ENCODE measurements around the gene TDRD12.
A peak's percentile ranks its signal among the peaks of the same experiment; 100 is the strongest.

TDRD12 gene

GRCh38 chr19:32809754-32810153, 90.2 kb downstream of the TDRD12 start:
- no peak for DNase-seq (ENCODE audit: low spot score)

DNA sequence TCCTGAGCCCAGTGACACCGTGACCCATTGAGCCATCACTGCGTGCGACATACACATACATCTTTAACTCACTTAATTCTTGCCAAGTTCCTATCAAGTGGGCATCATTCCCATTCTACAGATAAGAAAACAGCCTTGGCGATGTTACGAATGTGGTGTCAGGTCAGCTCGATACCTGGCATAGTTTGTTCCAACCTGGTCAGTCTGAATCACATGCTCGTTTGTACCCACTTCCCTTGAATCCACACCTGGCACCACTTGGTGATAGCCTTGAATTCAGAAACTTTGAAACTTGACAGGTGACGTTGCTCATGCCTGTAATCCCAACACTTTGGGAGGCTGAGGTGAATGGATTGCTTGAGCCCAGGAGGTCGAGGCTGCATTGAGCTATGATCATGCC, 90.9 kb downstream of the TDRD12 start:
- DNase-seq (ENCODE audit: low spot score) = no peak

- no peak for DNase-seq (ENCODE audit: low spot score)
These were observed 91.6 kb downstream of the TDRD12 start for GRCh38 chr19:32811151-32811550.

- DNase-seq (ENCODE audit: low spot score) = no peak
These were observed 92.5 kb downstream of the TDRD12 start for GRCh38 chr19:32812036-32812435.

GRCh38 chr19:32812571-32812970, 93.0 kb downstream of the TDRD12 start:
- DNase-seq (ENCODE audit: low spot score) = no peak

- DNase-seq (ENCODE audit: low spot score) = no peak
These were observed 94.4 kb downstream of the TDRD12 start for GRCh38 chr19:32813862-32814425.

GRCh38 chr19:32814624-32815023, 95.1 kb downstream of the TDRD12 start:
- DNase-seq (ENCODE audit: low spot score) = no peak

DNA sequence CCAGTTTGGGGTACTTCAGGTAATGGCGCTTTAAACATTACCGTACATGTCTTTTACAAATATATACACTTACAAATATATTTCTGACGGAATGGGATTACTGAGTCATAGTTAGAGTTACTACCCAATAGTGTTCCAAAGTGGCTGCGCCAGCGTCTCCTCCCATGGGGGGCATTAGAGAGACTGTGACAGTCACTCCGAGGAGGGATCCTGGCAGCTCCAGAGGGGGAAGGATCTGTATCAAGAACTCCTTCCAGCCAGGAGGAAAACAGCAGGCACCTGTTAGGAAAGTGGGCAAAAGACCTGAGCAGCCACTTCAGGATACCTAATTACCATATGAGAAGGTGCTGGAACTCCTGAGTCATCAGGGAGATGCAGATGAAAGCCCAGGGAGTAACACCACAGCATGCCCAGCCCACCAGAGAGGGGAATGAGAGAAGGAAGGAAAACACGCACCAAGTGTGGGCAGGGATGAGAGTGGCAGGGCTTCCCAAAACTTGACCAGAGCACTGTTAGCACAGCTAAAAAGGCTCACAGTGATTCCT, 97.1 kb downstream of the TDRD12 start:
- DNase-seq (ENCODE audit: low spot score) = peak; percentile 9

DNA sequence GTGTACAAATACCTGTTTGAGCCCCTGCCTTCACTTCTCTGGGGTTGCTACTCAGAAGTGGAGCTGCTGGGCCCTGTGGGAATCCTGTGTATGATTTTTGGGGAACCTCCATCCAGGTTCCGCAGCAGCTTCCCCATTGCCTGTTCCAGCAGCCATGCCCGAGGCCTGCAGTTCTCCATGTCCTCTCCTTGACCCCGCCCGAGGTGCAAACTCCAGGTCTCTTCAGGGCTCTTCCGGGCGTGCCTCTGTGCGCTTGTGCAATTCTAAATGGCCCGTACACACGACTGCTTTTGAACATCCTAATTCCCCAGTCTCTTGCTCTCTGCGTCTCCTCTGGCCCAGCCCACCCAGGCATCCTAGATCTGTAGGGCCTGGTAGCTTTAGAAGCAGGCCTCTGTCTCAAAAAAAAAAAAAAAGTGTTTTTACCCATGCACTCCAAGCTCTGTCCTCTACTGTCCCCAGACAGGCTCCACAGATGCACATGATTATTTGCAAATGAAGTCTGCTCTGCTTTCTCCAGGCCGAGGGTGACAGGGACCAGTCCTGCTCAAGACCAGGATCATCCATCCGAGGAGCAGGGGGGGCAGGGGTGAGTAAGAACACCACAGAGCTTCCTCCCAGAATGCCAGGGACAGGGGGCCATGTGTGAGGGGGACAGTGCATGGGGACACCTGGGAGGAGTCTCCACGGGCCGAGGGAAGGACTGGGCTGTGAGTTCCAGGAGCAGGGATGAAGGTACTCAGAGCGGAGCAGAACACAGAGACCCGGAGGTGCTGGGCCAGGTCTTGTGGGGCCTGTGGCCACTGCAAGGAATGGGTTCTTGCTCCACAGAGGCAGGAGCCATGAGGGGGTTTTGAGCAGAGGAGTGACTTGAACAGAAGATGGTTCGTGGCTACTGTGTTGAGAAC, 98.3 kb downstream of the TDRD12 start:
- DNase-seq (ENCODE audit: low spot score) = no peak

GRCh38 chr19:32818536-32818935, 99.0 kb downstream of the TDRD12 start:
- DNase-seq (ENCODE audit: low spot score) = no peak

DNA sequence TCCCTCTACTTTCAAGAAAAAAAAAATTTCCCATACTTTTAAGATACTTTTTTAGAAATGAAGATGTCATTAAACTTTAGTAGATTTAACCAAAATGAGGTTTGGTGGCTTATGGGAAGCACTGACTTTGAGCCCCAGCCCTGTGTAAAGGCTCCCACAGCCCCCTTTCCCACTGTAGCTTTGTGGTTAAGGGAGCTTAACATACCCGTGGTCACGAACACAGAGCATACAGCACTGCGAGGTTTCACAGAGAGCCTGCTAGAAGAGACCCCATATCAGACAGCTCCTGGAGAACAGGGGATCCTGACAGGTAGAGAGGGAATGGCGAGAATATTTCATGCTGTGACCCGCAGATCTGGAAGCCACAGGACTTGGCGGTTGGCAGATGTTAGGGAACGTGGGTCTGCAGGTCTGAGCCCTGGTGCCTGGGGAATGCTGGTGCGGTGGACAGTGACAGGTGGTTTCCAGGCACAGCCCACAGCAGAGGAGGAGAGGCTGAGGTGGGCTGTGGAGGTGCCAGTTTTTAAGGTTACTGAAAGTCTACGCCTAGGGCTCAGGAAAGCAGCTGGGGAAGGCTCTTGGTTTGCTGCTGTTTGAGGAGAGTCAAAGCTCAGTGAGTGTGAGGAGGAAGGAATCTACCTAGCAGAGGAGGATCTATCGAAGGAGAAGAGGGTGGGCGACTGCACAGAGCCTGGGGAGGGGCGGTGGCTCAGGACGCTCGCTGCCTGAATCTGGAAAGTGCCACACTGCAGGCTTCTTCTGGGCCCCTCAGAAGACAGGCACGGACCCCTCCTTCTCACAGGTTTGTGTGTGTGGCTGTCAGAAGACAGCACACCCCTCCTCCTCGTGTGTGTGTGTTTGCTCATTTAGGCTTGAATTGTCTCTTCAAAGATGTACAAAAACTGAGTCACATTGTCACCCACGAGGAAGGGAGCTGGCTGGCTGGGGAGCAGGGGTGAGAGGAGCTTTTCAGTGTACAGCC, 100.1 kb downstream of the TDRD12 start:
- no peak for DNase-seq (ENCODE audit: low spot score)

DNA sequence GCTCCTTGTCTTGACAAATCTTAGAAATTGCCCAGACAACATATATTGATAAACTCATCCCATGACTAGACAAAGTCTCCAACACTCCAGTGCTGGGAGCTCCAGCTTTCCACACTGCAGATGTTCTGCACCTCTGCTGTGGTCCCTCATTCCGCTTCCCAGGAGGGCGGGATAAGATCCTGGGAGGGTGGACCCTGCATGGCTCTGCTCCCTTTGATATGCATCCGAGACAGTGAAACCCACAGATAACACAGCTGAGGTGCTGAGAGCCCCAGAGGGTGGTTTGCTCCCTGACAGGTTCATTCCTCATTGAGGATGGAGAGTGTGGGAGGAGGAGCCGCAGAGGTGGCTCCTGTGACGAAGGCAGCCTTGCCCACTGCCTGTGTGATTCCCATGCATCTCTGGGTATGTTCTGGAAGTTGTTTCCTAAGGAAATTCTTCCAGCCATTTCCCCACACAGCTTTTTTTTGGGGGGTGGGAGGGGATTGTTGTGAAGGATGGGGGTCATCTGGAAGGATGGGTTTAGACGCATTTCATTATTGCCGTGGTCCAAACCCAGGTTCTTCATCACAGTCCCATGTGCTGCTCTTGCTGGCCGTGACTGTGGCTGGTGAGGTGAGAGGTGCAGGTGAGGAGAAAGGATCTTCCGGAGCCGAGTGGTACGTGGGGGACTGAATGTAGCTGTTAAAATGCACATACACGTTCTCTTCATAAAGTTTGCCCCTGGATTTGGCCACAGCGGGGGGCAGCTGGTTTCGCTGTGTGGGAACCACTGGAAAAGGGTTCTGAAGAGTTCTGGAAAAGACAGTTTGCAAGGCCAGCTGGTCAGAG, 103.6 kb downstream of the TDRD12 start:
- DNase-seq (ENCODE audit: low spot score) = no peak

DNA sequence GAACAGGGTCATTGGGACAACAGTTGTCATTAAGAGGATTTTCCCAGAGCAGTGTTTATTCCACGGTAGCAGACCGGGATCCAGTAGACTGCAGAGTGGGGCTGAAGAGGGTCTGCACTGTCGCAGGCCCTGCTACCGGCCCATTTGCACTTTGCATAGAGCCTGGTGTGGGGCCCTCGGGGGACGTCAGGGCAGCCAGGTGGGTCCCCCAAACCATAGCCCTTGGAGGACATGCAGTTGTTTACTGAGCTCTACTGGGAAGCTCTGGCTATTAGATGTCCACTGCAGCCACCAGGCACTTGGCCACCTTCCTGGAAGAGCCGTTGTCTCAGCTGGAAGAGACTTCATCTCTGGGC, 104.2 kb downstream of the TDRD12 start:
- DNase-seq (ENCODE audit: low spot score) = no peak

DNA sequence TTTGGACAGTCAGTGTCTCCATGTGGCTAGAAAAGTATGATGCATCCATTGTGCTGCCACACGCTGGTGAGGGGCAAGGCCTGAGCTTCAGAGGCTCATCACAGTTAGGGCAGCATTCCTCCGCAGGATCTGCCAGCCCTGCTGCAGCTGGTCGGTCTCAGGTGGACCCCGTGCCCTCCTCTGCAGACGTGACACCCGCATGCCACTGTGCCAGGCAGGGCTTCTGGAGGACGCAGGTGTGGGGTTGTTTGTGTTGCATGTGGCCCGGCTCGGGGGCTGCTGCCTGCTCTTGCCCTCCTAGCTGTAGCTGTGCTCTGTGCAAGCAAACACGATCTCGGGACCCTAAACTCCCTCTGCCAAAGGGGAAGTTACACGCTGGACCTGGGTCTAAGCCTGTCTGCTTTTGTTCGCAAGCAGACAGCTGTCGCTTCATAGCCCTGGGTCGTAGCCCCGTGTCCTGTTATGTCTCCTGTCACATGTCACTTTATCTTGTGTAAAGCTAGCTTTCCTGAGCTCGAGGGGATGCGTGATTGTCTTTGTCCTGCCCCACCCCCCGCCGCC, 104.7 kb downstream of the TDRD12 start:
- DNase-seq (ENCODE audit: low spot score) = no peak

DNA sequence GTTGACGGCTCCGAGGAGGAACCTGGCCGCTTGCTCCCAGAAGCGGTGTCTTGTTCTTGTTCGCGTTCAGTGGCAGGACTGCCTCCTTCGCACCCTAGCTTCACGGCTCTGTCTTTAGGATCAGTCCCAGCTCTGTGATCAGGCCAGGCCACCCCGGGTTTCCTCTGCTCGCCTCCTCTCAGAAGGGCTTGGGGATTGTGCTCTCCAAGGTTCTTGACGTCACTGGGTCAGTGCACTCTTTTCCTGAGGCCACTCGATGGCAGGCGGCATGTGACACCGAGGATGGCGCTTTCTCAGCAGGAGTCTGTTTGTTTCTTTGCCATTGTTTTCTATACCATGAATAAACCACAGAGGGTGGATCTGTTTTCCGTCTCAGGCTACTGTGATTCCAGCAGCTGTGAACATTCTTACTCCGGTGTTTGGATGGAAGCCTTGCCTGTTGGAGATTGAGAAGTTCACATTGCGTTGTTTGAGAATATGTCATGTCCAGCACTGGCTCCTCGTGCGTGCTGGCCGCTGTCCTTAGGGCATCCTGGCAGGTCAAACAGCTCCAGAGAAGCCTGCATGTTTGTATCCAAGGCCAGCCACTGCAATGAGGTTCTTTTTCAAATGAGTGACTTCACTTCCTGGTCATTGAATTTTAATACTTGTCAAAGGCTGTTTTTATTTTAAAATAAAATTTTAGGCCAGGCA, 105.5 kb downstream of the TDRD12 start:
- no peak for DNase-seq (ENCODE audit: low spot score)

DNA sequence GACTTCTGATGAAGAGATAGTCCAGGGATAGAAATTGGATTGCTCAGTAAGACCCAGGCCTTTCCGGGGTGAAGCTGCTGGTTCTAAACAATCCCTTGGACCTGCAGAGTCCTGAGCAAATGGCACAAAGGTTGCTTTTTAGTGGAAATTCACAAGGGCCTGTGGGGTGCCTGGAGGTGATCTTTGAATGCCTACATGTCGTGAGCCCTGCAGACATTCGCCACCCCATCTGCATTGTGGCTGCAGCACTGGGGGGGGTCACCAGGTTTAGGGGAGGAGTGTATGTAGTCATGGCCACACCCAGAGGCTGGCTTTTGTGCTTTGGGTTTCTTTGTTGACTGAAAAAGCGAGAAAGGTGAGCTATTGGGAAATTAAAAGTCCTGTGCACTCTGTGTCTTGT, 108.6 kb downstream of the TDRD12 start:
- DNase-seq (ENCODE audit: low spot score) = no peak

GRCh38 chr19:32828643-32829344, 109.2 kb downstream of the TDRD12 start:
- DNase-seq (ENCODE audit: low spot score) = no peak

GRCh38 chr19:32829345-32829896, 109.9 kb downstream of the TDRD12 start:
- no peak for DNase-seq (ENCODE audit: low spot score)

DNA sequence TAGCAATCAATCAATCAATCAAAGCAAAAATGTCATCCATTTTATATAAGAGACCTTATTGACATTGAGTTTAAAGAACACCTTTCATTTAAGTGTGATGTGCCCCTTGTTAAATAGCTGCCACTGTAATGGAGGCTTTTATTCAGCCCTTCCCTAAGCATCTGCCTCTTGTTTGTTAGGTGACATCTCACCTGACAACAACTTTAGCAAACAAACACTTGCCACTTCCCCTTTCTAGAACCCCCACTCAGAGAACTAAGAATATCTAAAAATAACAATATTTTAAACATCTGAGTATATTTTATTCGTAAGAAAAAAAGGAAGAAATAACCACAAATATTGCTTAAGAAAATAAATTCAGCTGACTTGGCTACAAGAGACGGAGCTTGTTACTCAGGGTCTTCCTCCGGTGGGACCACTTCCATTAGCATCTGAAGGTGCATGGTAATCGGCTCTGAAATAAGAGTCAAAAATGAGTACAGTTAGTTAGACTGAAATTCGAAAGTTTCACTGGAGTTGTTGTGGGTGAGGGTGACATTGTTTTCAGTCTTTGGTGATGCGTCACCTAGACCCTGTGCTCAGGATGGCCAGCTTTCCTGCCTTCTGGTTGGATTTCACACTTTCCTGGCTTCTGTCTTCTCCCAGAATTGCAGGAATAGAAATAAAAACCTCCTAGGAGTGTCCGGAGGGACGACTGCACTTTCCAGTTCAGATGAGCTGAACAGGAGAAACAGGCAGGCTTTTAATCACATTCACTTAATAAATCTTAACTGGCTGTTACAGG, 110.9 kb downstream of the TDRD12 start:
- peak; percentile 52 for DNase-seq (ENCODE audit: low spot score)

Data from kidney tubule cell (primary cell).